IPS-20b (cell line): ENCODE measurements around the gene MEGF6.
A peak's percentile ranks its signal among the peaks of the same experiment; 100 is the strongest.

ENCODE experiments used
- H3K27ac ChIP-seq: one replicate; pipeline ENCODE4 v1.5.1; 2013; ENCODE audit warnings: low read length
- H3K27me3 ChIP-seq: 2 replicates; pipeline ENCODE4 v1.6.1; 2013; ENCODE audit warnings: mild to moderate bottlenecking, low read length, inconsistent platforms; ENCODE audit not compliant: insufficient read depth
- H3K36me3 ChIP-seq: 2 replicates; pipeline ENCODE4 v1.6.1; 2013; ENCODE audit warnings: low read depth, mild to moderate bottlenecking, inconsistent platforms, low read length, moderate library complexity; ENCODE audit not compliant: insufficient read depth
- H3K4me1 ChIP-seq: 2 replicates; pipeline ENCODE4 v1.6.1; 2013; ENCODE audit warnings: mild to moderate bottlenecking, control low read depth, inconsistent platforms, low read length, moderate library complexity; ENCODE audit not compliant: insufficient read depth
- H3K4me3 ChIP-seq: 2 replicates; pipeline ENCODE4 v1.5.1; 2013; ENCODE audit warnings: mild to moderate bottlenecking, low read length, inconsistent platforms
- H3K9ac ChIP-seq: 2 replicates; pipeline ENCODE4 v1.6.1; 2013; ENCODE audit warnings: low read depth, mild to moderate bottlenecking, inconsistent platforms, low read length, moderate library complexity
- H3K9me3 ChIP-seq: 2 replicates; pipeline ENCODE4 v1.6.1; 2013; ENCODE audit warnings: mild to moderate bottlenecking, low read depth, low read length, inconsistent platforms; ENCODE audit not compliant: insufficient read depth

The MEGF6 gene

GRCh38 chr1:3461238-3461933 is 149.9 kb downstream of the MEGF6 start:
- no peaks in the 10 kb centered on the region for H3K4me1 ChIP-seq
- no peak overlapping the region for H3K9ac ChIP-seq
- H3K36me3 ChIP-seq: 0 out of 2 replicates have a peak, but pooled peaks cover 8% of the 10 kb centered on the region
- H3K27ac ChIP-seq: no peak overlapping the region
- no peaks in the 10 kb centered on the region for H3K9me3 ChIP-seq
- no peak overlapping the region for H3K4me3 ChIP-seq
- no peaks in the 10 kb centered on the region for H3K27me3 ChIP-seq

- Histone ChIP-seq H3K4me3 (no peak overlapping the region), H3K36me3 (0 out of 2 replicates have a peak, but pooled peaks cover 8% of the 10 kb centered on the region), H3K4me1 (peaks cover 4% of the 10 kb centered on the region), H3K9ac (no peak overlapping the region), H3K27ac (no peak overlapping the region), H3K9me3 (no peaks in the 10 kb centered on the region), H3K27me3 (no peaks in the 10 kb centered on the region)
Observed at GRCh38 chr1:3460672-3461131, 150.6 kb downstream of the MEGF6 start.

- no peak overlapping the region for H3K27ac ChIP-seq
Observed at GRCh38 chr1:3459940-3460671, 151.2 kb downstream of the MEGF6 start.

GRCh38 chr1:3459051-3459908 is 152.0 kb downstream of the MEGF6 start:
- Histone ChIP-seq H3K36me3 (0 out of 2 replicates have a peak, but pooled peaks cover 8% of the 10 kb centered on the region), H3K9ac (no peak overlapping the region), H3K27me3 (no peaks in the 10 kb centered on the region), H3K9me3 (no peaks in the 10 kb centered on the region), H3K27ac (no peak overlapping the region), H3K4me3 (no peak overlapping the region), H3K4me1 (peaks cover 8% of the 10 kb centered on the region)

More at GRCh38 chr1:3459940-3460671, 151.2 kb downstream of the MEGF6 start:
- 0 out of 2 replicates have a peak, but pooled peaks cover 8% of the 10 kb centered on the region for H3K36me3 ChIP-seq
- no peaks in the 10 kb centered on the region for H3K27me3 ChIP-seq
- no peaks in the 10 kb centered on the region for H3K9me3 ChIP-seq
- H3K4me3 ChIP-seq: no peak overlapping the region
- H3K9ac ChIP-seq: no peak overlapping the region
- peaks cover 8% of the 10 kb centered on the region for H3K4me1 ChIP-seq

GRCh38 chr1:3457910-3458883 is 153.1 kb downstream of the MEGF6 start:
- H3K9ac ChIP-seq: no peak overlapping the region
- H3K27me3 ChIP-seq: no peaks in the 10 kb centered on the region
- H3K9me3 ChIP-seq: no peaks in the 10 kb centered on the region
- H3K27ac ChIP-seq: no peak overlapping the region
- H3K4me3 ChIP-seq: no peak overlapping the region
- H3K36me3 ChIP-seq: 0 out of 2 replicates have a peak, but pooled peaks cover 8% of the 10 kb centered on the region
- H3K4me1 ChIP-seq: peaks cover 8% of the 10 kb centered on the region

GRCh38 chr1:3456964-3457909 is 154.1 kb downstream of the MEGF6 start:
- Histone ChIP-seq H3K9ac (no peak overlapping the region), H3K27me3 (no peaks in the 10 kb centered on the region), H3K4me1 (peaks cover 8% of the 10 kb centered on the region), H3K4me3 (no peak overlapping the region), H3K27ac (no peak overlapping the region), H3K9me3 (no peaks in the 10 kb centered on the region), H3K36me3 (0 out of 2 replicates have a peak, but pooled peaks cover 8% of the 10 kb centered on the region)

- peaks cover 8% of the 10 kb centered on the region for H3K4me1 ChIP-seq
- 0 out of 2 replicates have a peak, but pooled peaks cover 8% of the 10 kb centered on the region for H3K36me3 ChIP-seq
- no peaks in the 10 kb centered on the region for H3K27me3 ChIP-seq
- no peak overlapping the region for H3K27ac ChIP-seq
- H3K4me3 ChIP-seq: no peak overlapping the region
- H3K9ac ChIP-seq: no peak overlapping the region
- no peaks in the 10 kb centered on the region for H3K9me3 ChIP-seq
Observed at GRCh38 chr1:3456449-3456963, 154.8 kb downstream of the MEGF6 start.

GRCh38 chr1:3455670-3456448 is 155.4 kb downstream of the MEGF6 start:
- H3K4me3 ChIP-seq: peak overlapping the region; percentile 86
- no peaks in the 10 kb centered on the region for H3K27me3 ChIP-seq
- peak overlapping the region; percentile 93 for H3K27ac ChIP-seq
- no peaks in the 10 kb centered on the region for H3K9me3 ChIP-seq
- peak overlapping the region; percentile 83 for H3K9ac ChIP-seq
- H3K36me3 ChIP-seq: 0 out of 2 replicates have a peak, but pooled peaks cover 8% of the 10 kb centered on the region
- H3K4me1 ChIP-seq: peaks cover 8% of the 10 kb centered on the region

- Histone ChIP-seq H3K4me3 (peak overlapping the region; percentile 86), H3K9ac (peak overlapping the region; percentile 83), H3K27me3 (no peaks in the 10 kb centered on the region), H3K4me1 (peaks cover 8% of the 10 kb centered on the region), H3K9me3 (no peaks in the 10 kb centered on the region), H3K27ac (peak overlapping the region; percentile 93), H3K36me3 (0 out of 2 replicates have a peak, but pooled peaks cover 8% of the 10 kb centered on the region)
Observed at GRCh38 chr1:3454811-3455618, 156.3 kb downstream of the MEGF6 start.
